Measurements from ENCODE around the gene SLC12A8. TPM values are rescaled to one million over a fixed set of nuclear protein-coding genes. Genes with fewer than 3 reads are reported as not detected.

SLC12A8 gene
- total and polyA plus RNA-seq, 5 donors from 2014 or later: not detected

GRCh38 chr3:125166599-125167136 lies 45.9 kb downstream of the SLC12A8 start:
- ATAC-seq (ENCODE audit: low read depth in 2 of 2) (no peak), DNase-seq (no peak)
- H3K9me3 ChIP-seq (ENCODE audit: control insufficient read depth in 2 of 2, low read length in 2 of 2): no peaks in the 10 kb centered on the region
- Mint-ChIP-seq H3K27me3 (peaks cover 4% of the 10 kb centered on the region), H3K36me3 (no peaks in the 10 kb centered on the region), H3K9me3 (peaks cover 0 to 2% (median 0%) of the 10 kb centered on the region in 7 donors), H3K27ac (no peak overlapping the region), H3K4me1 (no peaks in the 10 kb centered on the region), H3K4me3 (no peak overlapping the region)
- H3K27ac ChIP-seq (ENCODE audit: insufficient read depth, low read length, poor library complexity, severe bottlenecking): no peak overlapping the region
- no peaks in the 10 kb centered on the region for H3K4me1 ChIP-seq (ENCODE audit: control insufficient read depth, insufficient read depth, low read length, poor library complexity, severe bottlenecking)
- H3K27me3 ChIP-seq (ENCODE audit: control insufficient read depth, insufficient read depth, low read length): no peaks in the 10 kb centered on the region
- H3K4me3 ChIP-seq (ENCODE audit: low read depth, low read length): no peak overlapping the region
- no peaks in the 10 kb centered on the region for H3K36me3 ChIP-seq (ENCODE audit: control insufficient read depth, insufficient read depth, low read length)

- Histone ChIP-seq H3K36me3 (ENCODE audit: control insufficient read depth, insufficient read depth, low read length) (no peaks in the 10 kb centered on the region), H3K9me3 (ENCODE audit: control insufficient read depth in 2 of 2, low read length in 2 of 2) (no peaks in the 10 kb centered on the region), H3K27me3 (ENCODE audit: control insufficient read depth, insufficient read depth, low read length) (no peaks in the 10 kb centered on the region), H3K4me1 (ENCODE audit: control insufficient read depth, insufficient read depth, low read length, poor library complexity, severe bottlenecking) (no peaks in the 10 kb centered on the region), H3K4me3 (ENCODE audit: low read depth, low read length) (no peak overlapping the region), H3K27ac (ENCODE audit: insufficient read depth, low read length, poor library complexity, severe bottlenecking) (no peak overlapping the region)
- Mint-ChIP-seq H3K4me1 (no peaks in the 10 kb centered on the region), H3K36me3 (no peaks in the 10 kb centered on the region), H3K27me3 (peaks cover 4% of the 10 kb centered on the region), H3K9me3 (peaks cover 0 to 2% (median 0%) of the 10 kb centered on the region in 7 donors), H3K4me3 (no peak overlapping the region), H3K27ac (no peak overlapping the region)
- no peak for ATAC-seq (ENCODE audit: low read depth in 2 of 2)
- no peak for DNase-seq
These were observed 46.5 kb downstream of the SLC12A8 start for GRCh38 chr3:125165948-125166553.

GRCh38 chr3:125165189-125165947 lies 47.2 kb downstream of the SLC12A8 start:
- Mint-ChIP-seq H3K27me3 (peaks cover 6% of the 10 kb centered on the region), H3K4me1 (no peaks in the 10 kb centered on the region), H3K9me3 (peaks cover 0 to 2% (median 0%) of the 10 kb centered on the region in 7 donors), H3K36me3 (no peaks in the 10 kb centered on the region), H3K27ac (peak overlapping the region in 1 of 3 donors; percentile 22), H3K4me3 (no peak overlapping the region)
- no peaks in the 10 kb centered on the region for H3K36me3 ChIP-seq (ENCODE audit: control insufficient read depth, insufficient read depth, low read length)
- ATAC-seq (ENCODE audit: low read depth in 2 of 2) (no peak), DNase-seq (no peak)
- H3K9me3 ChIP-seq (ENCODE audit: control insufficient read depth in 2 of 2, low read length in 2 of 2): no peaks in the 10 kb centered on the region
- H3K4me1 ChIP-seq (ENCODE audit: control insufficient read depth, insufficient read depth, low read length, poor library complexity, severe bottlenecking): no peaks in the 10 kb centered on the region
- no peak overlapping the region for H3K27ac ChIP-seq (ENCODE audit: insufficient read depth, low read length, poor library complexity, severe bottlenecking)
- no peak overlapping the region for H3K4me3 ChIP-seq (ENCODE audit: low read depth, low read length)
- H3K27me3 ChIP-seq (ENCODE audit: control insufficient read depth, insufficient read depth, low read length): no peaks in the 10 kb centered on the region

- no peak for ATAC-seq (ENCODE audit: low read depth in 2 of 2)
- Histone ChIP-seq H3K27me3 (ENCODE audit: control insufficient read depth, insufficient read depth, low read length) (no peaks in the 10 kb centered on the region), H3K4me1 (ENCODE audit: control insufficient read depth, insufficient read depth, low read length, poor library complexity, severe bottlenecking) (no peaks in the 10 kb centered on the region), H3K4me3 (ENCODE audit: low read depth, low read length) (no peak overlapping the region), H3K27ac (ENCODE audit: insufficient read depth, low read length, poor library complexity, severe bottlenecking) (no peak overlapping the region), H3K36me3 (ENCODE audit: control insufficient read depth, insufficient read depth, low read length) (no peaks in the 10 kb centered on the region), H3K9me3 (ENCODE audit: control insufficient read depth in 2 of 2, low read length in 2 of 2) (no peaks in the 10 kb centered on the region)
- Mint-ChIP-seq H3K36me3 (no peaks in the 10 kb centered on the region), H3K4me3 (no peak overlapping the region), H3K4me1 (no peaks in the 10 kb centered on the region), H3K27me3 (peaks cover 17% of the 10 kb centered on the region), H3K9me3 (no peaks in the 10 kb centered on the region), H3K27ac (no peak overlapping the region)
- no peak for DNase-seq
These were observed 48.6 kb downstream of the SLC12A8 start for GRCh38 chr3:125163739-125164601.

- Histone ChIP-seq H3K27me3 (ENCODE audit: control insufficient read depth, insufficient read depth, low read length) (peaks cover 3% of the 10 kb centered on the region), H3K4me1 (ENCODE audit: control insufficient read depth, insufficient read depth, low read length, poor library complexity, severe bottlenecking) (no peaks in the 10 kb centered on the region), H3K27ac (ENCODE audit: insufficient read depth, low read length, poor library complexity, severe bottlenecking) (no peak overlapping the region), H3K36me3 (ENCODE audit: control insufficient read depth, insufficient read depth, low read length) (no peaks in the 10 kb centered on the region), H3K4me3 (ENCODE audit: low read depth, low read length) (no peak overlapping the region), H3K9me3 (ENCODE audit: control insufficient read depth in 2 of 2, low read length in 2 of 2) (no peaks in the 10 kb centered on the region)
- peak overlapping the region in 1 of 3 donors; percentile 43 for H3K27ac Mint-ChIP-seq
- no peak for ATAC-seq (ENCODE audit: low read depth in 2 of 2)
- DNase-seq: no peak
- no peak overlapping the region for H3K4me3 Mint-ChIP-seq
- H3K4me1 Mint-ChIP-seq: peaks cover 0 to 4% (median 0%) of the 10 kb centered on the region in 4 donors
- no peaks in the 10 kb centered on the region for H3K9me3 Mint-ChIP-seq
- peaks cover 25% of the 10 kb centered on the region for H3K27me3 Mint-ChIP-seq
- H3K36me3 Mint-ChIP-seq: no peaks in the 10 kb centered on the region
These were observed 50.8 kb downstream of the SLC12A8 start for GRCh38 chr3:125161607-125162219.

- no peaks in the 10 kb centered on the region for H3K9me3 ChIP-seq (ENCODE audit: control insufficient read depth in 2 of 2, low read length in 2 of 2)
- H3K4me1 Mint-ChIP-seq: peaks cover 0 to 4% (median 0%) of the 10 kb centered on the region in 4 donors
- ATAC-seq (ENCODE audit: low read depth in 2 of 2) (no peak), DNase-seq (no peak)
- H3K36me3 ChIP-seq (ENCODE audit: control insufficient read depth, insufficient read depth, low read length): no peaks in the 10 kb centered on the region
- H3K27me3 ChIP-seq (ENCODE audit: control insufficient read depth, insufficient read depth, low read length): peaks cover 3% of the 10 kb centered on the region
- H3K4me3 Mint-ChIP-seq: no peak overlapping the region
- no peak overlapping the region for H3K4me3 ChIP-seq (ENCODE audit: low read depth, low read length)
- no peaks in the 10 kb centered on the region for H3K4me1 ChIP-seq (ENCODE audit: control insufficient read depth, insufficient read depth, low read length, poor library complexity, severe bottlenecking)
- H3K36me3 Mint-ChIP-seq: no peaks in the 10 kb centered on the region
- peak overlapping the region in 1 of 3 donors; percentile 38 for H3K27ac Mint-ChIP-seq
- H3K27ac ChIP-seq (ENCODE audit: insufficient read depth, low read length, poor library complexity, severe bottlenecking): no peak overlapping the region
- H3K9me3 Mint-ChIP-seq: no peaks in the 10 kb centered on the region
- peaks cover 25% of the 10 kb centered on the region for H3K27me3 Mint-ChIP-seq
These were observed 51.8 kb downstream of the SLC12A8 start for GRCh38 chr3:125160606-125161371.

- no peaks in the 10 kb centered on the region for H3K9me3 Mint-ChIP-seq
- DNase-seq (no peak), ATAC-seq (ENCODE audit: low read depth in 2 of 2) (no peak)
- no peak overlapping the region for H3K27ac Mint-ChIP-seq
- H3K27ac ChIP-seq (ENCODE audit: insufficient read depth, low read length, poor library complexity, severe bottlenecking): no peak overlapping the region
- peaks cover 5% of the 10 kb centered on the region for H3K27me3 ChIP-seq (ENCODE audit: control insufficient read depth, insufficient read depth, low read length)
- no peaks in the 10 kb centered on the region for H3K4me1 ChIP-seq (ENCODE audit: control insufficient read depth, insufficient read depth, low read length, poor library complexity, severe bottlenecking)
- H3K36me3 Mint-ChIP-seq: no peaks in the 10 kb centered on the region
- peaks cover 6 to 8% (median 8%) of the 10 kb centered on the region in 4 donors for H3K4me1 Mint-ChIP-seq
- no peaks in the 10 kb centered on the region for H3K36me3 ChIP-seq (ENCODE audit: control insufficient read depth, insufficient read depth, low read length)
- H3K4me3 Mint-ChIP-seq: no peak overlapping the region
- no peak overlapping the region for H3K4me3 ChIP-seq (ENCODE audit: low read depth, low read length)
- H3K9me3 ChIP-seq (ENCODE audit: control insufficient read depth in 2 of 2, low read length in 2 of 2): no peaks in the 10 kb centered on the region
- peaks cover 26% of the 10 kb centered on the region for H3K27me3 Mint-ChIP-seq
These were observed 55.4 kb downstream of the SLC12A8 start for GRCh38 chr3:125157183-125157582.

Data from CD4-positive, CD25-positive, alpha-beta regulatory T cell (primary cell).